H9 (cell line): ENCODE data around the gene LYAR. TPM values are rescaled to one million over a fixed set of nuclear protein-coding genes. Genes with fewer than 3 reads are reported as not detected.

Experiments
- DNase-seq: peaks from one replicate; pipeline ENCODE4 v3.0.0-alpha.2; 2017
- H2AFZ ChIP-seq: one replicate; pipeline ENCODE4 v1.6.1; 2013; ENCODE audit warnings: mild to moderate bottlenecking, low read length, control low read depth, moderate library complexity
- H2AK5ac ChIP-seq: 2 replicates; pipeline ENCODE4 v1.6.1; 2013; ENCODE audit warnings: low read length, control low read depth, mixed read lengths; ENCODE audit not compliant: insufficient read length
- H2BK120ac ChIP-seq: one replicate; pipeline ENCODE4 v1.6.1; 2013; ENCODE audit warnings: low read depth, mild to moderate bottlenecking, low read length, control low read depth, inconsistent platforms; ENCODE audit not compliant: poor library complexity, severe bottlenecking
- H2BK12ac ChIP-seq: 2 replicates; pipeline ENCODE4 v1.6.1; 2013; ENCODE audit warnings: low read length, control low read depth, mixed read lengths, low read depth; ENCODE audit not compliant: insufficient read length
- H2BK15ac ChIP-seq: 2 replicates; pipeline ENCODE4 v1.6.1; 2013; ENCODE audit warnings: low read depth, low read length, control low read depth
- H2BK20ac ChIP-seq: one replicate; pipeline ENCODE4 v1.6.1; 2013; ENCODE audit warnings: low read depth, mild to moderate bottlenecking, low read length, control low read depth, inconsistent platforms; ENCODE audit not compliant: poor library complexity, severe bottlenecking
- H2BK5ac ChIP-seq: 2 replicates; pipeline ENCODE4 v1.6.1; 2013; ENCODE audit warnings: low read length, control low read depth, mixed read lengths; ENCODE audit not compliant: insufficient read length
- H3K14ac ChIP-seq: 2 replicates; pipeline ENCODE4 v1.6.1; 2013; ENCODE audit warnings: low read length, control low read depth; ENCODE audit not compliant: insufficient read depth
- H3K18ac ChIP-seq: 2 replicates; pipeline ENCODE4 v1.6.1; 2013; ENCODE audit warnings: low read depth, mild to moderate bottlenecking, mixed read lengths, low read length, control low read depth; ENCODE audit not compliant: insufficient read length
- H3K23ac ChIP-seq: 2 replicates; pipeline ENCODE4 v1.6.1; 2013; ENCODE audit warnings: low read length, control low read depth, mixed read lengths, low read depth; ENCODE audit not compliant: insufficient read length
- H3K23me2 ChIP-seq: 2 replicates; pipeline ENCODE4 v1.6.1; 2013; ENCODE audit warnings: low read depth, mild to moderate bottlenecking, mixed read lengths, low read length, control low read depth; ENCODE audit not compliant: insufficient read length, poor library complexity, severe bottlenecking
- H3K27ac ChIP-seq: 2 replicates; pipeline ENCODE4 v1.5.1; 2013; ENCODE audit warnings: low read length, control low read depth, mixed read lengths, low read depth; ENCODE audit not compliant: insufficient read length
- H3K27me3 ChIP-seq: 2 replicates; pipeline ENCODE4 v1.6.1; 2013; ENCODE audit warnings: low read length, control low read depth, inconsistent platforms; ENCODE audit not compliant: insufficient read depth
- H3K4ac ChIP-seq: 2 replicates; pipeline ENCODE4 v1.6.1; 2013; ENCODE audit warnings: low read depth, mild to moderate bottlenecking, control low read depth, inconsistent platforms, low read length, moderate library complexity
- H3K4me1 ChIP-seq: 2 replicates; pipeline ENCODE4 v1.6.1; 2013; ENCODE audit warnings: low read length, control low read depth, inconsistent platforms; ENCODE audit not compliant: insufficient read depth
- H3K4me2 ChIP-seq: 2 replicates; pipeline ENCODE4 v1.6.1; 2013; ENCODE audit warnings: low read length, control low read depth, mixed read lengths; ENCODE audit not compliant: insufficient read length, insufficient read depth
- H3K56ac ChIP-seq: 2 replicates; pipeline ENCODE4 v1.6.1; 2013; ENCODE audit warnings: low read depth, mild to moderate bottlenecking, mixed read lengths, low read length, control low read depth; ENCODE audit not compliant: insufficient read length
- H3K79me1 ChIP-seq: 2 replicates; pipeline ENCODE4 v1.6.1; 2013; ENCODE audit warnings: low read depth, mild to moderate bottlenecking, moderate library complexity, low read length, control low read depth, inconsistent platforms; ENCODE audit not compliant: insufficient read depth, poor library complexity, severe bottlenecking
- H3K79me2 ChIP-seq: 2 replicates; pipeline ENCODE4 v1.6.1; 2013; ENCODE audit warnings: low read length, control low read depth, inconsistent platforms; ENCODE audit not compliant: insufficient read depth
- H3K9ac ChIP-seq: 2 replicates; pipeline ENCODE4 v1.6.1; 2013; ENCODE audit warnings: low read length, control low read depth, mixed read lengths; ENCODE audit not compliant: insufficient read length; ENCODE audit errors: extremely low read depth
- H3K9me3 ChIP-seq: one replicate; pipeline ENCODE4 v1.6.1; 2013; ENCODE audit warnings: low read depth, low read length, inconsistent platforms; ENCODE audit not compliant: control insufficient read depth
- H3T11ph ChIP-seq: one replicate; pipeline ENCODE4 v1.6.1; 2013; ENCODE audit warnings: mild to moderate bottlenecking, low read length, control low read depth, inconsistent platforms
- H4K20me1 ChIP-seq: one replicate; pipeline ENCODE4 v1.6.1; 2013; ENCODE audit not compliant: control insufficient read depth, insufficient read length, insufficient read depth
- H4K5ac ChIP-seq: 2 replicates; pipeline ENCODE4 v1.6.1; 2013; ENCODE audit warnings: low read depth, mild to moderate bottlenecking, mixed read lengths, low read length, control low read depth; ENCODE audit not compliant: insufficient read length
- H4K8ac ChIP-seq: replicated peaks from 2 replicates; pipeline ENCODE4 v1.6.1; 2013; ENCODE audit warnings: low read length, control low read depth, mixed read lengths, low read depth; ENCODE audit not compliant: insufficient read length
- H4K91ac ChIP-seq: 2 replicates; pipeline ENCODE4 v1.6.1; 2013; ENCODE audit warnings: low read depth, mild to moderate bottlenecking, moderate library complexity, mixed read lengths, low read length, control low read depth; ENCODE audit not compliant: insufficient read length
- H3K27ac Mint-ChIP-seq, 3 experiments: 2 replicates in 2 of 3; 3 replicates in 1 of 3; pipeline ENCODE4 v1.8.0; 2020 to 2021; ENCODE audit warnings: mixed read lengths in 3 of 3, mild to moderate bottlenecking in 1 of 3, moderate library complexity in 1 of 3
- H3K27me3 Mint-ChIP-seq: 2 replicates; pipeline ENCODE4 v1.8.0; 2021; ENCODE audit warnings: low read depth, mild to moderate bottlenecking, moderate library complexity, mixed read lengths
- H3K36me3 Mint-ChIP-seq, 3 experiments: 2 replicates in 2 of 3; 3 replicates in 1 of 3; pipeline ENCODE4 v1.8.0; 2020 to 2021; ENCODE audit warnings: low read depth in 3 of 3, mixed read lengths in 3 of 3; ENCODE audit not compliant: insufficient read depth in 1 of 3
- H3K4me1 Mint-ChIP-seq, 2 experiments: 2 replicates each; pipeline ENCODE4 v1.8.0; 2020; ENCODE audit warnings: mixed read lengths in 2 of 2
- H3K4me3 Mint-ChIP-seq, 2 experiments: 2 replicates in 1 of 2; 3 replicates in 1 of 2; pipeline ENCODE4 v1.8.0; 2020 to 2021; ENCODE audit warnings: mild to moderate bottlenecking in 2 of 2, mixed read lengths in 2 of 2, moderate library complexity in 1 of 2
- H3K9me3 Mint-ChIP-seq, 2 experiments: 2 replicates in 1 of 2; 3 replicates in 1 of 2; pipeline ENCODE4 v1.8.0; 2020; ENCODE audit warnings: mild to moderate bottlenecking in 2 of 2, mixed read lengths in 2 of 2, moderate library complexity in 1 of 2
- CTCF ChIP-seq: fragments of 200-600 bp; sonication (generic); conservative IDR thresholded peaks from 3 replicates; pipeline ENCODE4 v1.8.0; 2021; ENCODE audit warnings: antibody characterized with exemption, mild to moderate bottlenecking
- WGBS: extraction: QIAGEN DNeasy Blood & Tissue Kit; methylation state at CpG from one replicate; pipeline ENCODE4 v1.1.7; 2013; ENCODE audit warnings: missing lambda C conversion rate, low lambda C conversion rate, mixed read lengths; ENCODE audit not compliant: insufficient read length; ENCODE audit errors: extremely low coverage; 5-methylcytosine and 5-hydroxymethylcytosine counted together
- total RNA-seq: library from RNA; stranded (reverse); gene quantifications from 2 replicates; pipeline ENCODE4 v1.2.1, GENCODE V29; 2021

LYAR gene
- total RNA-seq, 1 experiment from 2014 or later = 50.9 TPM

GRCh38 chr4:4289055-4289454 lies 899 bp downstream of the LYAR start:
- Histone ChIP-seq H2AFZ (no peak overlapping the region), H3K18ac (no peak overlapping the region), H3K27me3 (no peaks in the 10 kb centered on the region), H3K9ac (peak overlapping the region; percentile 77), H3K27ac (no peak overlapping the region), H3K9me3 (no peaks in the 10 kb centered on the region), H3K56ac (no peak overlapping the region), H2BK12ac (no peak overlapping the region), H3K4me1 (no peaks in the 10 kb centered on the region), H2BK15ac (no peak overlapping the region), H2BK120ac (no peak overlapping the region), H3K23me2 (peaks cover 8% of the 10 kb centered on the region), H4K91ac (no peak overlapping the region), H3T11ph (no peak overlapping the region), H4K8ac (no peak overlapping the region), H4K20me1 (no peaks in the 10 kb centered on the region), H4K5ac (no peak overlapping the region), H3K4me2 (peak overlapping the region; percentile 89), H2AK5ac (no peak overlapping the region), H3K79me1 (peaks cover 10% of the 10 kb centered on the region), H2BK20ac (no peak overlapping the region), H3K4ac (no peak overlapping the region), H3K14ac (no peak overlapping the region), H3K79me2 (peaks cover 18% of the 10 kb centered on the region; the same call in 1 of the 2 replicates), H3K23ac (no peak overlapping the region), H2BK5ac (no peak overlapping the region)
- Mint-ChIP-seq H3K27me3 (no peaks in the 10 kb centered on the region), H3K4me3 (peak overlapping the region; percentile 97 to 98), H3K9me3 (no peaks in the 10 kb centered on the region), H3K27ac (peak overlapping the region in 2 of 3 experiments; percentile 48 to 92; a peak in 2 of 7 replicates), H3K4me1 (peaks cover 24 to 31% of the 10 kb centered on the region in 2 experiments), H3K36me3 (peaks cover 5 to 30% (median 25%) of the 10 kb centered on the region in 3 experiments; a peak in 5 of 7 replicates)
- no peak for TF ChIP-seq CTCF
- WGBS = no CpG with 5 or more reads among the region's 3 CpGs
- no peak for DNase-seq
